ENCODE data around the gene DARS2.

DARS2 gene

DNA sequence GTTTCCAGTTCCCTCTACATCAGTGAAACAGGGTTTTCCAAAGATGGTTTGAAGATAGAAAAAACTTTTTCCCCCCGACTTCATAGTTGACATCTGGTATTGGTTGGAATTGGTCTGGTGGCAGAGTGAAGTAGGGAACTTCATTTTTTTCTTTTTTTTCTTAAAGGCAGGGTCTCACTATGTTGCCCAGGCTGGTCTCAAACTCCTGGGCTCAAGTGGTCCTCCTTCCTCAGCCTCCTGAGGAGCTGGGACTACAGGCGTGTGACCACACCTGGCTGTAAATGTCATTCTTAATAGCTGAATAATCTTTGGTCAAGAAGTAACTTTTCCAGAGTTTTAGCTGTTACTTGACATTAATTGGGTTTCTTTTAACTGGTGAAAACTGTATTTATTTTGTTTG lies 65.4 kb downstream of the DARS2 start:
- no peak for DNase-seq

DNA sequence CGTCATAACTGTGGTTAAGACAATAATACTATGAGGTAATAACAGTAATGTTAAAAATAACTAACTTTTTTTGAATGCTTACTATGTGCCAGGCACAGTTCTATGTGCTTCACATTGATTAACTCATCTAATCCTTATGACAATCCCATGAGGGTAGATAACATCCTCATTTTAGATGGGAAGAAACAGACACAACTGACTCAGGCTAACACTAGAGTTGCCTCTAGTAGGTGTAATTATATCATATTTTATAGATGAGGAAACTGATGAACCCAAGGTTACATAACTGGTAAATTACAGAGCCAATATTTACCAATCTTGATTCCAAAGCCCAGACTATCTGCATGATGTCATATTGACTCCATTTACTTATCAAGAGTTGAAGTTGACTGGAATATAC lies 69.1 kb downstream of the DARS2 start:
- DNase-seq = no peak

DNA sequence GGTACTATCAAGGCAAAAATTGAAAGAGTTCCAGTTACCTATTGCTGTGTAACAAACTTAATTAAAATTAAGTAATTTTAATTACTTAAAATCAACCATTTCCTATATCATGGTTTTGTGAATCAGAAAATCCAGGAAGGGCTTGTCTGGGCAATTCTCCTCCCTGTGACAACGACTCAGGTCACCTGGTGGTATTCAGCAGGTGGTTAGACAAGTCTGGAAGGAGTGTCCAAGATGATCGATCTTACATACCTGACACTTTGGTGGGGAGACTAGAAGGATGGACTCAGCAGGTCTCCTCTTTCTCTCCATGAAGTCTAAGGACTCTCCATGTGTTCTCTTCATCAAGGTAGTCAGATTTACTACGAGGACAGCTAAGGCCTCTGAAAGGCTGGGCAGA lies 69.7 kb downstream of the DARS2 start:
- no peak for DNase-seq

DNA sequence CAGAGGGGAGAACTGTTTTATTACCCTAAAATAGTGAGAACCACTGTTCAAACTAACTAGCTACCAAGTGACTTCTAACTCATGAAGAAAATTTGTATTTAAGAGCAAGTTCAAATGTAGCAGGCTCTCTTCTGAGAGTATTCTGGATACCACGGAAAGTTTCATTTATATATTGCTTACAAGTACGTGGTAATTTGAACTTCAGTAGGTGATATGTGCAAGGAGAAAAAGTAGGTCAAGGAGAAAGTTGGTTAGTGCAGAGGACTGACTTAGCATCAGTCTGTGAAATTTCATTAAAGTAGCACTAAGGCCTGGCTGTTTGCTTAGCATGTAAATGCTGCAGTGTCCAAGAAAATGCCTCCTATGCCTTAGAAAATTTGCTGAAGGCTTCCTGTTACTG lies 76.0 kb downstream of the DARS2 start:
- no peak for DNase-seq

DNA sequence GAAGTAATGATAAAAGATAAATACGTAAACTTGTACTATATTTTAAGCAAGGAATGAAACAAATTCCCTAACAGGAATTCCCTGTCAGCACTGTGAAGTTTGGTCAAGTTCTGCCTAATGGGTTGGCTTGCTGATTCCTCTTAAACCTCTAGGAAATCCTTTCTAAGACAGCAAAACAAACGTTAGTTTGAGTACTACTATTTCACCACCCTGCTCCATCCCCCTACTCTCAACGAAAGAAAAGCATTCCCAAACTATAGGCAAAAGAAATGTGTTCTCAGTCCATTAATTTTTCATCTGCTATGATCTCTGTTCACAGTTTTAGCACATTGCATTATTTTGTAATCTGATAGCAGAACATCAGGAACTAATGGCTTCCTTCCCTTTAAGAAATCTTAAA lies 76.5 kb downstream of the DARS2 start:
- no peak for DNase-seq

DNA sequence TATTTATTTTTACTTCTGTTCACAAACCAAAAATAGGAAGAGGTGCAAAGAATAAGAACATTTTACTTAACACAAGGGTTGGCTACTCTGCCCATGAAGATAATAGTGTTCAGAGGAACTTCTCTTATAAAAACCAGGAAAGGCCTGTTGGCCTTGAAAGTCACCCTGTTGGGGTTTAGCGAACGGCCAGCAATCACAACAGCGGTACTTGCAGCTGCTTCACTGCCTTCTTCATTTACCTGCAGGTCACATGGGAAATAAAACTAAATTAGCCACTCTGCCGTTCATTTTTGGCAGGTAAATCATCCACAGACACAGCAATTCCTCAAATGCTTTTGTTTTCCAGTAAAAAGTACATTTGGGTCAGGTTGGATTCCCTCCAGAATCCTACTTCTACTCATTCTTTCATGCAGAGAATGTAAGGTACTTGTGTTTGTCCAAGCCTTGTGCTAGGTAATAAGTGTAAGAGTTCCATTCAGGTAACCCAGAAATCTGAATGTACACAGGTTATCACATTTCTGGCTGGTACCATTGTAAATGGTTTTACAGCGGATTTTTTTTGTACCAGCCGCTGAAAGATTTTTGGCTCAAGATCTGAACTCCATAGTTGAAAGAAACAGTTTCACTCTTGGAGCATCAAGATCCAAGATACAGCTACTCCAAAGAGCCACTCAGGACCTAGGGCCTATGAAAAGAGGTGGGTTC lies 79.5 kb downstream of the DARS2 start:
- DNase-seq = no peak

Measured in activated CD4-positive, alpha-beta T cell treated with anti-CD3 and anti-CD28 coated beads for 48 hours (primary cell).